Activated CD4-positive, alpha-beta T cell treated with anti-CD3 and anti-CD28 coated beads, Interleukin-2, amount 10 ng/mL, durations not matched to agents 24 days and 14 days (primary cell): Measurements from ENCODE around the gene MMEL1. TPM values are rescaled to one million over a fixed set of nuclear protein-coding genes. Genes with fewer than 3 reads are reported as not detected.
A peak's percentile ranks its signal among the peaks of the same experiment; 100 is the strongest.
"Not testable (repeated sequence)": the region's sequence is repeated elsewhere in the genome, so short reads cannot be mapped to it uniquely, and the experiment has no call there.

Source experiments
- DNase-seq: peaks from one replicate; pipeline ENCODE4 v3.0.0; 2022
- H3K27ac Mint-ChIP-seq: one replicate; pipeline ENCODE4 v1.8.0; 2022; ENCODE audit warnings: mild to moderate bottlenecking, mixed read lengths
- H3K27me3 Mint-ChIP-seq: one replicate; pipeline ENCODE4 v1.8.0; 2022; ENCODE audit warnings: mixed read lengths
- H3K36me3 Mint-ChIP-seq: one replicate; pipeline ENCODE4 v1.8.0; 2022; ENCODE audit warnings: low read depth, mild to moderate bottlenecking, mixed read lengths
- H3K4me1 Mint-ChIP-seq: one replicate; pipeline ENCODE4 v1.8.0; 2021; ENCODE audit warnings: mixed read lengths
- H3K4me3 Mint-ChIP-seq: one replicate; pipeline ENCODE4 v1.8.0; 2022; ENCODE audit warnings: mild to moderate bottlenecking, moderate library complexity, mixed read lengths
- H3K9me3 Mint-ChIP-seq: one replicate; pipeline ENCODE4 v1.8.0; 2021; ENCODE audit warnings: mixed read lengths
- intact Hi-C: fragments of 100-400 bp; cut with micrococcal nuclease; formaldehyde crosslinking; loops from one replicate; pipeline ENCODE4 v1.15.1; 2023
- total RNA-seq: library from RNA; stranded (reverse); gene quantifications from 2 replicates; pipeline ENCODE4 v1.2.3, GENCODE V29; 2022

Gene MMEL1
- total RNA-seq, 1 donor from 2014 or later: 0.54 TPM

- DNase-seq: no peak
- H3K4me1 Mint-ChIP-seq: peaks cover 64% of the 10 kb centered on the region
- no peaks in the 10 kb centered on the region for H3K27me3 Mint-ChIP-seq
- H3K4me3 Mint-ChIP-seq: peak overlapping the region; percentile 11
- H3K27ac Mint-ChIP-seq: peak overlapping the region; percentile 90
- peaks cover 11% of the 10 kb centered on the region for H3K36me3 Mint-ChIP-seq
- H3K9me3 Mint-ChIP-seq: peaks cover 8% of the 10 kb centered on the region
- intact Hi-C loops: loop anchor here (10.0 kb wide), 1 partner anchor 288 kb away; no protein-coding TSS in a partner anchor
These were observed 50.4 kb downstream of the MMEL1 start for GRCh38 chr1:2582391-2582790.

GRCh38 chr1:2580691-2581090 lies 52.1 kb downstream of the MMEL1 start:
- Mint-ChIP-seq H3K9me3 (peaks cover 8% of the 10 kb centered on the region), H3K36me3 (peaks cover 12% of the 10 kb centered on the region), H3K4me3 (peak overlapping the region; percentile 49), H3K4me1 (peaks cover 74% of the 10 kb centered on the region), H3K27ac (peak overlapping the region; percentile 80), H3K27me3 (no peaks in the 10 kb centered on the region)
- intact Hi-C loops: loop anchor here (10.0 kb wide), 1 partner anchor 286 kb away; no protein-coding TSS in a partner anchor
- no peak for DNase-seq

DNA sequence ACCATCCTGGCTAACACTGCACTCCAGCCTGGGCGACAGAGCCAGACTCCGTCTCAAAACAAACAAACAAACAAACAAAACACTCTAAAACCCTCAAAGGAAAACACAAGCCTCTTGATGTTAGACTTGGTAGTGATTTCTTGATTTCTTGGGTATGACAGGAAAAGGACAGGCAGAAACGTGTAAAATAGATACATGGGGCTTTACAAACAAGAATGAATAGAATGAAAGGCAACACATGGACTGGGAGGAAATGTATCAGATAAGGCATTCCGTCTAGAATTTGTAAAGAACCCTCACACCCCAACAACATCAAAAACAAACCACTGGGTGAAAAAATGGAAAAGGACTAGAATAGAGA lies 54.1 kb downstream of the MMEL1 start:
- peaks cover 64% of the 10 kb centered on the region for H3K4me1 Mint-ChIP-seq
- no peaks in the 10 kb centered on the region for H3K27me3 Mint-ChIP-seq
- intact Hi-C loops: loop anchor here (1.0 kb wide), 1 partner anchor 22 kb away; the partner anchor contains the start of gene TNFRSF14
- DNase-seq: no peak
- peak overlapping the region; percentile 81 for H3K4me3 Mint-ChIP-seq
- peaks cover 15% of the 10 kb centered on the region for H3K36me3 Mint-ChIP-seq
- peaks cover 14% of the 10 kb centered on the region for H3K9me3 Mint-ChIP-seq
- H3K27ac Mint-ChIP-seq: peak overlapping the region; percentile 99

DNA sequence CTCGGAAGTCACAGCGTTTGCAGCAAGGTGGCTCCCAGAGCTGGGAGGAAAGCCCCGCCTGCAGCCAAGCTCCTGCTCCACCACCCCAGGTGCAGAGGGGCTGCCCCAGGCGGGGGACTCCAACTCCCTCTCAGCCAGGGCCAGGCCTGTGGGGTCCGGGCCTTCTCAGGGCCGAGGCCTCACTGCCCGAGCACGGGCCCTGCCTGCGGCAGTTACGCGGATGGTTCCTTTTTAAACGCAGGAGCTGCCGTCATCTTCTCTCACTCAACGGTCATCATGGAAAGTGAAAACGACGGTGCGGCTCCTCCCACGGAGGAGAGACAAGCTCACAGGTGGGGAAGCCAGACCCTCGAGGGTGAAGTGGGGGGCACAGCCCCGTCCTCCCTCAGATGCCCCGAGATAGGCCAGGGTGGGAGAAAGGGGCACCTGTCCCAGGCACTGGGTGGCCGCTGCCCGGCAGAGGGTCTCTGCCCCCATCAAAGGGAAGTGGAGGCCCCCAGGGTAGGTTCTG lies 55.2 kb downstream of the MMEL1 start:
- Mint-ChIP-seq H3K4me1 (peaks cover 60% of the 10 kb centered on the region), H3K4me3 (peak overlapping the region; percentile 81), H3K27ac (peak overlapping the region; percentile 99), H3K36me3 (peaks cover 25% of the 10 kb centered on the region), H3K9me3 (peaks cover 23% of the 10 kb centered on the region)
- intact Hi-C loops: loop anchor here (1.0 kb wide), 1 partner anchor 21 kb away; the partner anchor contains the start of gene TNFRSF14
- not testable (repeated sequence) for H3K27me3 Mint-ChIP-seq
- DNase-seq: peak; percentile 82

DNA sequence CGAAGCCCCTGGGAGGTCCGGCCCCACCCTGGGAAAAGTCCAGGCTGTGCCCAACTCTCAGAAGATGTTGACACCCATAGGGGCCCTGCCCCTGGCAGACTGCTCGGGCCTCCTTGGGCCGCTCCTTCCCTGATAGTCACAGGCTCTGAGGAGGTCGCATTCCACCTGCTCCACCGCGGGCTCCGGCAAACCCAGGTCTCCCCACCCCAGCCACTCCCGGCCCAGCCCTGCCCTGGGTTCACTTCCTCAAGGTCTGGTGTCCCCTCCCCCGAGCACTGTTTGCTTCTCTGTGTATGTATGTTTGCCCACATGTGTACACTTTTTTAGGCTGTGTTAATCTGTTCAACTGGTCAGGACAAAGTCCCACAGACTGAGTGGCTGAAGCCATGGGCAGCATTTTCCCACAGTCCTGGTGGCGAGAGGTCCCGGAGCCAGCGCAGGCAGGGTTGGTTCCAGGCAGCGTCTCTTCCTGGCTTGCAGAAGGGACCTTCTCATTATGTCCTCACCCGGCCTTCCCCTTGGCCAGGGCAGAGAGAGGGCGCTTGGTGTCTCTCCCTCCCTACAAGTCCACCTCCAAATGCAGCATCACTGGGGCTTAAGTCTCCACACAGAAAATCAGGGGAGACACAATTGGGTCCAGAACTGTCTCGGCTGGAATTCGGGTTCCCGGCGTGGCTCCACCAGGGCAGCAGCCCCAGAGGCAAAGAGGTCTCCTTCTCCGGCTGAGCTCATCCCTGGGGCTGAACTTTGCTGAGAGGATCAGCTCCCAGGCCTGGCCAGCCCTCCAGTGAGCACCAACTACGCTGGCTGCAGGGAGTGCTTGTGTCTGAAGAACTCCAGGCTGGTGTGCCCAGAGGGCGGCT lies 56.8 kb downstream of the MMEL1 start:
- H3K4me3 Mint-ChIP-seq: peak overlapping the region; percentile 32
- H3K9me3 Mint-ChIP-seq: peaks cover 20% of the 10 kb centered on the region
- intact Hi-C loops: no loop called here
- peak overlapping the region; percentile 74 for H3K27ac Mint-ChIP-seq
- DNase-seq: no peak
- peaks cover 26% of the 10 kb centered on the region for H3K36me3 Mint-ChIP-seq
- H3K27me3 Mint-ChIP-seq: no peaks in the 10 kb centered on the region
- peaks cover 48% of the 10 kb centered on the region for H3K4me1 Mint-ChIP-seq

GRCh38 chr1:2574350-2574749 lies 58.5 kb downstream of the MMEL1 start:
- no peak for DNase-seq
- Mint-ChIP-seq H3K9me3 (peaks cover 20% of the 10 kb centered on the region), H3K27ac (peak overlapping the region; percentile 8), H3K36me3 (peaks cover 38% of the 10 kb centered on the region), H3K4me1 (peaks cover 38% of the 10 kb centered on the region), H3K4me3 (no peak overlapping the region), H3K27me3 (no peaks in the 10 kb centered on the region)
- intact Hi-C loops: no loop called here

- DNase-seq: no peak
- Mint-ChIP-seq H3K9me3 (peaks cover 15% of the 10 kb centered on the region), H3K4me1 (peaks cover 31% of the 10 kb centered on the region), H3K4me3 (no peak overlapping the region), H3K27me3 (no peaks in the 10 kb centered on the region), H3K36me3 (peaks cover 36% of the 10 kb centered on the region), H3K27ac (no peak overlapping the region)
- intact Hi-C loops: no loop called here
These were observed 59.4 kb downstream of the MMEL1 start for GRCh38 chr1:2573250-2573920.

GRCh38 chr1:2571348-2571747 lies 61.5 kb downstream of the MMEL1 start:
- Mint-ChIP-seq H3K9me3 (peaks cover 15% of the 10 kb centered on the region), H3K4me3 (no peak overlapping the region), H3K27me3 (no peaks in the 10 kb centered on the region), H3K27ac (no peak overlapping the region), H3K4me1 (peaks cover 17% of the 10 kb centered on the region), H3K36me3 (peaks cover 37% of the 10 kb centered on the region)
- intact Hi-C loops: no loop called here
- DNase-seq: no peak

- H3K27me3 Mint-ChIP-seq: no peaks in the 10 kb centered on the region
- no peak for DNase-seq
- peaks cover 13% of the 10 kb centered on the region for H3K4me1 Mint-ChIP-seq
- no peak overlapping the region for H3K4me3 Mint-ChIP-seq
- intact Hi-C loops: no loop called here
- peaks cover 36% of the 10 kb centered on the region for H3K36me3 Mint-ChIP-seq
- no peak overlapping the region for H3K27ac Mint-ChIP-seq
- peaks cover 15% of the 10 kb centered on the region for H3K9me3 Mint-ChIP-seq
These were observed 62.5 kb downstream of the MMEL1 start for GRCh38 chr1:2570332-2570731.

DNA sequence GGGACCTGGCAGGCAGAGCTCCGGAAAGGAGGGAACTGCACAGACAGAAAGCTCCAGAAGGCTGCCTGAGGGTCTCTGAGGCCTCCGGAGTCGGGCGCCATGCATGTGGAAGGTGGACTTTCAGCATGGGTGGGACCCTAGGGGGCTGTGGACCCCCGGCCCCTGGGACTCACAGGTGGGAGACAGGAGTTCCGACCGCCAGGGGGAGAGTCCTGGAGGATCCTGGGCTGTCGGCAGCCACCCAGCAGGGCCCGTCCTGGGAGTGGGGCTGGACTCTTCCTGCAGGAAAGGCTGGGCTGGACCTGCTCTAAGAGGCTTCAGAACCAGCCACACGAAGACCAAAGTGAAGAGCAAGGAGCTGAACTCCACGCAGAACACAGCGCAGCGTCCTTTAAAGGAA lies 63.1 kb downstream of the MMEL1 start:
- H3K27me3 Mint-ChIP-seq, H3K4me3 Mint-ChIP-seq, DNase-seq, H3K27ac Mint-ChIP-seq, intact Hi-C loops: not testable (repeated sequence)
- Mint-ChIP-seq H3K36me3 (peaks cover 37% of the 10 kb centered on the region), H3K4me1 (peaks cover 13% of the 10 kb centered on the region), H3K9me3 (peaks cover 15% of the 10 kb centered on the region)

DNA sequence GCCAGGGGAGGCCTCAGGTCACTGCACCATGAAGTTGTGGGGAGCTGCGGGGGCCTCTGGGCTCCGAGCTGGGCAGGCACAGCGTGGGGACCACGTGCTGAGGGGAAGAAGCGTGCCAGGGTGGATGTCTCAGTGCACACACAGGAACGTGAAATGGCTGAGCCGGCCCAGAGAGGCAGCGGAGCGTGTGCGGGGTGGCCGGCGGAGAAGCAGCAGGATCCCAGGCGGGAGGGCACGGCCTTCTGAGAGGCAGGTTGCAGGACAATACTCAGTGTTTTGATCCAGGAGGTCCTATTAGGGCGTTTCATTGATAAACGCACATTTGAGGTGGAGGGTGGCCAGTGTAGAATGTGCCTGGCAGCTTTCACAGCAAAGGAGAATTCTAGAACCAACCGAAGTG lies 63.8 kb downstream of the MMEL1 start:
- H3K27ac Mint-ChIP-seq: no peak overlapping the region
- H3K4me1 Mint-ChIP-seq: peaks cover 10% of the 10 kb centered on the region
- peaks cover 35% of the 10 kb centered on the region for H3K36me3 Mint-ChIP-seq
- no peak for DNase-seq
- H3K27me3 Mint-ChIP-seq: no peaks in the 10 kb centered on the region
- peaks cover 12% of the 10 kb centered on the region for H3K9me3 Mint-ChIP-seq
- intact Hi-C loops: no loop called here
- no peak overlapping the region for H3K4me3 Mint-ChIP-seq

DNA sequence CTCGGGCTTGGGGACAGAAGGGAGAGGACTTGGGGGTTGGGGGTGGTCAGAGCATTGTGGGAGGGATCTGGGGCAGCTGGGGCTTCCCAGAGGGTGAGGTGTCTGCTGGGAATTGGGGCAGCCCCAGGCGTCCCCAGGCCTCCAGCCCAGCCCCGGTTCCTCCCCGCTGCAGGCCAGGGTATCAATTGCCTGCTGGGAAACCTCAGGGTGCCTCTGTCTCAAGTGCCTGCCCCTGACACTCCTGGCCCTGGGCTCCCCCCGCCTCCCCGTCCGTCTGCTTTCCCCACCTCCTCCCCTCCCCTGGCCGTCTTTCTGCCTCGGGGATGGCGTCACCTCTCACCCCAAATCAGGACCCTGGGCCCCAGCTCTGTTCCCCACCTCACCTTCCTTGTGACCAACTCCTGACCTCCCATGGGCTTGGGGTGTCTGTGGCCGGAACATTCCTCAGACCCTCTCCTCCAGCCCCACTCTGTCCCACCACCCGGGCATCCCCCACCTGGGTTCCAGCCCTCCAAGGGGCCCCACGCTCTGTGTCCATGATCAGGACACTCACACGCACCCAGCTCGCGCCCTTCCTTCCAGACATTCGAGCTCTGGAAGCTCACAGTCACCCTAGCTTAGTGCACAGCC lies 64.5 kb downstream of the MMEL1 start:
- H3K36me3 Mint-ChIP-seq: peaks cover 35% of the 10 kb centered on the region
- intact Hi-C loops, H3K4me3 Mint-ChIP-seq, H3K4me1 Mint-ChIP-seq, H3K27ac Mint-ChIP-seq, H3K27me3 Mint-ChIP-seq, H3K9me3 Mint-ChIP-seq, DNase-seq: not testable (repeated sequence)

GRCh38 chr1:2567083-2567679 lies 65.6 kb downstream of the MMEL1 start:
- Mint-ChIP-seq H3K4me3 (no peak overlapping the region), H3K27ac (no peak overlapping the region), H3K9me3 (no peaks in the 10 kb centered on the region), H3K4me1 (peaks cover 2% of the 10 kb centered on the region), H3K27me3 (no peaks in the 10 kb centered on the region), H3K36me3 (peaks cover 29% of the 10 kb centered on the region)
- DNase-seq: no peak
- intact Hi-C loops: no loop called here
